ENCODE measurements around the gene TNPO1. TPM values are rescaled to one million over a fixed set of nuclear protein-coding genes. Genes with fewer than 3 reads are reported as not detected.

The TNPO1 gene
- total and polyA plus RNA-seq, 12 donors: 4.7 to 228 (median 82.5) TPM

GRCh38 chr5:72884892-72885291 lies 68.4 kb downstream of the TNPO1 start:
- TF ChIP-seq POLR2A (IDR thresholded peaks at IDR 0.05): no peak
- no peak for TF ChIP-seq CTCF (IDR thresholded peaks at IDR 0.05)
- Histone ChIP-seq H3K36me3 (replicated peaks in 1 of 2) (peaks cover 0 to 62% of the 10 kb centered on the region in 2 donors), H3K4me1 (replicated peaks in 1 of 2) (peaks cover 6 to 12% of the 10 kb centered on the region in 2 donors), H3K27me3 (no peaks in the 10 kb centered on the region), H3K27ac (peak overlapping the region in 1 of 5 donors; percentile 16), H3K4me3 (no peak overlapping the region), H3K9me3 (replicated peaks in 1 of 3) (no peaks in the 10 kb centered on the region)
- 54 to 73% (median 68%) methylated on average over 1 of the region's 1 CpG for WGBS, 4 donors
- peak in 3 of 7 donors; percentile 42 to 55 (median 52) for DNase-seq
- intact Hi-C loops (cut with DNase I): no loop called here

GRCh38 chr5:72885824-72886223 lies 69.4 kb downstream of the TNPO1 start:
- no peaks in the 10 kb centered on the region for H3K9me3 ChIP-seq (replicated peaks in 1 of 3)
- peaks cover 6 to 12% of the 10 kb centered on the region in 2 donors for H3K4me1 ChIP-seq (replicated peaks in 1 of 2)
- WGBS, 4 donors: 90 to 97% (median 93%) methylated on average over 4 of the region's 4 CpGs
- no peak overlapping the region for H3K27ac ChIP-seq
- no peak for TF ChIP-seq CTCF (IDR thresholded peaks at IDR 0.05)
- no peak for TF ChIP-seq POLR2A (IDR thresholded peaks at IDR 0.05)
- H3K4me3 ChIP-seq: no peak overlapping the region
- peaks cover 0 to 72% of the 10 kb centered on the region in 2 donors for H3K36me3 ChIP-seq (replicated peaks in 1 of 2)
- intact Hi-C loops (cut with DNase I): no loop called here
- H3K27me3 ChIP-seq: no peaks in the 10 kb centered on the region
- DNase-seq: no peak

GRCh38 chr5:72888595-72888994 lies 72.1 kb downstream of the TNPO1 start:
- Histone ChIP-seq H3K27ac (no peak overlapping the region), H3K27me3 (no peaks in the 10 kb centered on the region), H3K9me3 (replicated peaks in 1 of 3) (no peaks in the 10 kb centered on the region), H3K4me1 (replicated peaks in 1 of 2) (peaks cover 6 to 12% of the 10 kb centered on the region in 2 donors), H3K36me3 (replicated peaks in 1 of 2) (peaks cover 0 to 76% of the 10 kb centered on the region in 2 donors), H3K4me3 (no peak overlapping the region)
- no peak for DNase-seq
- intact Hi-C loops (cut with DNase I): no loop called here
- WGBS, 4 donors: 65 to 76% (median 70%) methylated on average over 2 of the region's 2 CpGs
- TF ChIP-seq POLR2A (IDR thresholded peaks at IDR 0.05) (no peak), CTCF (IDR thresholded peaks at IDR 0.05) (no peak)

GRCh38 chr5:72889324-72889723 lies 72.9 kb downstream of the TNPO1 start:
- Histone ChIP-seq H3K27me3 (no peaks in the 10 kb centered on the region), H3K36me3 (replicated peaks in 1 of 2) (peaks cover 0 to 78% of the 10 kb centered on the region in 2 donors), H3K27ac (no peak overlapping the region), H3K4me3 (no peak overlapping the region), H3K9me3 (replicated peaks in 1 of 3) (no peaks in the 10 kb centered on the region), H3K4me1 (replicated peaks in 1 of 2) (peaks cover 6 to 11% of the 10 kb centered on the region in 2 donors)
- WGBS, 4 donors: 97 to 100% (median 98%) methylated on average over 5 of the region's 5 CpGs
- intact Hi-C loops (cut with DNase I): no loop called here
- no peak for DNase-seq
- TF ChIP-seq POLR2A (IDR thresholded peaks at IDR 0.05) (no peak), CTCF (IDR thresholded peaks at IDR 0.05) (no peak)

Measured in adrenal gland (tissue), 12 donors.